ENCODE measurements around the gene RYR2.

The RYR2 gene

DNA sequence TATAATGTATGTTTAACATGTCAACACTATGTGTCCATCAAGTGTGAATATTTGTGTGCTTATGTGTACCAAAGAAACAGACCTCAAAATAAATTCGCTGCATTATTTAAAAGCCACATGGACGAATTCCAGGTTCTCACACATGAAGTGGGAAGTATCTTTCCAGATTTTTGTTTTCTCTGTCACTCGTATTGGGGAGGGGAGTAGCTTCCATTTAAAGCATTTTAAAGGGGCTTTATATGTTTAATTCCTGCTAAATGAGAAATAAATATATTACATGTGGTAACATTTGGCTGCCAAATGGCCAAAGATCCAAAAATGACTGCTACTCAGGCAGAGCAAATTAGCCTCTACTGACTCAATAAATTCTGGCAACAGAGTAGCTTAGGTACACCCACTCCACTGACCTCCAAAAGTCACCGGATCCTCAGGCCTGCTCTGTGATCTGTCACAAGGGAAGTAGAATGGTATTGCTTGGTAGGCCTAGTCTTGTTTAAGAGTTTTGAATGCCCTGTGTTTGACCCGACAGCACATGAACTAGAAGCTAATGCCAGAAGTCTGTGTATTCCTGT lies 670.7 kb downstream of the RYR2 start:
- DNase-seq (ENCODE audit: low read depth, low spot score), result no peak

GRCh38 chr1:237713916-237714315 lies 671.9 kb downstream of the RYR2 start:
- DNase-seq (ENCODE audit: low read depth, low spot score), result no peak

GRCh38 chr1:237717106-237717505 lies 675.1 kb downstream of the RYR2 start:
- DNase-seq (ENCODE audit: low read depth, low spot score), result no peak

DNA sequence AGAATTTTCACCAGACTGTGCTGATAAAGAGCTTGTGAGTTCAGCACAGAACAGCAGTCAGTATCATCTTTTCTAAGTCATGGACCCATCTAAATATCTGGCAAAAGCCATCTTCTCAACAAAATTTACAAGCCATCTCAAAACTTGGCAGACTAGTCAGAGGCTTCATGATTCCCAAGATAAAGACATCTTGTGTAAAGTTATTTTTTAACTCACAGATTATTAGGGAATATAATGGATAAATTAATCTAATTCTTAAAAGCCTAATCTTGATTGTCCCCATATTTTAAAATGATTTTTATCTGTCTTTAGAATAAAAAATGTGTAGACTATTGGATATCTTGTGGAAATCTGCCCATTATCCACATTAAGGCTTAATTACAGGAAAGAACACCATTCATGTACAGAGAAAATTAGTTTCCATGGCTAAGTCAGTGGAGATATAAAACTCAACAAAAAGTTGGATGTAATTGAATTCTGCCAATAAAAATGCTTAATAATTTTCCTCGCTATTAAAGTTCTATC lies 688.9 kb downstream of the RYR2 start:
- no peak for DNase-seq (ENCODE audit: low read depth, low spot score)

DNA sequence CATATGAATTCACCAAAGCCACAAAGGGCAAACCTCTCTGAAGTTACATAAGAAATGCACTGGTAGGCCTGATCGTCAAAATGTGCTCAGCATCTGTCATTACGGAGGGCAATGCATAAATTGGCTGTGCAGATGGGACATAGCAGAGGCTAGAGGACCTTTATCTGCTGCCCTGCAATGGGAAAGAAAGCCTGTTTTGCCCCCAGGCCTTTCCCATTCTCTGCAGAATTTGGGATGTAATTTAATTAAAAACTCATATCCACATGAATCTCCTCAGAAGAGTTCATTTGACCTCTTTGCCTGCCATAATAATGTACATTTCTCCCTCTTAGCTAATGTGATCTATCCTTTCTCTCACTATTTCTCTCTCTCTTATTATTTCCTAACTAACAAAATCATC lies 690.7 kb downstream of the RYR2 start:
- DNase-seq (ENCODE audit: low read depth, low spot score), result no peak

- DNase-seq (ENCODE audit: low read depth, low spot score), result no peak
Measured at GRCh38 chr1:237736372-237737029, 694.5 kb downstream of the RYR2 start.

GRCh38 chr1:237737448-237737847 lies 695.5 kb downstream of the RYR2 start:
- no peak for DNase-seq (ENCODE audit: low read depth, low spot score)

GRCh38 chr1:237737938-237738610 lies 696.1 kb downstream of the RYR2 start:
- DNase-seq (ENCODE audit: low read depth, low spot score), result no peak

DNA sequence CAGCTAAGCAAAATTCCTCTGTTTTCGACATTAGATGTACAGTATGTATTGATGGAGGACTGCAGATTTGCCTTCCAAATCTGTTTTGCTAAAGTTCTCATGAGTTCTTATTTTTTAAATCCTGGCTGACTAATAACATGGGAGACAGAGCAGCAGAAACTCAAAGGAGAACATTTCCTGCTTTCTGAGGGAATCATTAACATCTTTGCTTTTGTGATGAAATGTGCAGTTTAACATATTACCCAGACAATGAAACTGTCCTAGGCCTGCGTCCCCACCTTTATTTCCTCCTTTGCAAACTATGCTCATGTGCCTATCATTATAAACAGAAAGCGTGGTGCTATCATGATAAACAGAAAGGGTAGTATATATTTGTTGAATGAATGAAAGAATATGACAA lies 698.9 kb downstream of the RYR2 start:
- no peak for DNase-seq (ENCODE audit: low read depth, low spot score)

GRCh38 chr1:237745545-237745944 lies 703.6 kb downstream of the RYR2 start:
- DNase-seq (ENCODE audit: low read depth, low spot score), result no peak

DNA sequence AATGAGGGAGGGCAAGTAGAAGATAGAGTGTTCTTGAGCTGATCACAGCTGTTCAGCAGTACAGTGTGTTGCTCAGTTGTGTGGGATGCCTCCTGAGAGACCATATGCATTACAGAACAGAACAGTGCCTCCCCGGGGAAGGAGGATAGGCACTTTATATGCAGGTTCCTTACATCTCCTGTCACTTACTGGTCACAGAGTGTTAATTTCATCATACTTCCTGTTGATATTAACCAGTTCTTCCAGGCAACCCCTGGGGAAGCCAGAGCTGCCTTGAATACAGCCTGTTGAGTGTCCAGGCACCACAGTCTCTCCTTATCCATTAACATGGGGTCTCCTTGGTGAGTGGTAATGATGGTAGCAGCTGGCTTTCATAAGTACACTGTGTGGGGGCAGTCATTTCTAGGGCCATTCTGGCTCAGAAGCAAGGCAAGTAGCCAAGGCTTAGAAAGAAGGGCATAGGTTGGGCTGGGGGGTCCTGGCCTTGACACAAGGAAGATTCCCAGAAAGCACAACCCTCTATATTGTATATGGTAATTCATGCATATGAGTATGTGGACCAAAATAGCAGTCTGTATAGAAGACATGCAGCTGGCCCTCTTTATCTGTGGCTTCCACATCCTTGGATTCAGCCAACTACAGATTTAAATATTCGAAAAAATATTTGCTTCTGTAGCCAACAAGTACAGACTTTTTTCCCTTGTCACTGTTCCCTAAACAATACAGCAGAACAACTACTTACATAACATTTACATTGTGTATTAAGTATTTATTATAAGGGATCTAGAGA lies 706.4 kb downstream of the RYR2 start:
- DNase-seq (ENCODE audit: low read depth, low spot score), result no peak

DNA sequence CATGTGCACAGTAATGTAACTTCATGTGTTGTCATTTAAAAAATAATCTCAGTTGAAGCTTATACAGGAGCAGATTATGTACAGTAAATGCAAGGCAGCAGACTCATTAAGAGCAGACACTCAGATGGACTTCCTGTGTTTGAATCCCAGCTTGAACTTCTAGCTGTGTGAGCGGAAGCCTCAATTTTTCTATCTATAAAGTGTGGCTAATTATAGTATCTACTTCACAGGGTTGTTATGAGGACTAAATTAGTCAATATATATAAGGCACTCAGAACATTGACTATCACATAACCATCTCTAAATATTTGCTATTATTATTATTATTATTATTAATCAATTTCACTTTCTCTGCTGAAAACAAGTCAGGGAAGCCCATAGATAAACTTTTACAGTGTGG lies 707.1 kb downstream of the RYR2 start:
- DNase-seq (ENCODE audit: low read depth, low spot score), result no peak

DNA sequence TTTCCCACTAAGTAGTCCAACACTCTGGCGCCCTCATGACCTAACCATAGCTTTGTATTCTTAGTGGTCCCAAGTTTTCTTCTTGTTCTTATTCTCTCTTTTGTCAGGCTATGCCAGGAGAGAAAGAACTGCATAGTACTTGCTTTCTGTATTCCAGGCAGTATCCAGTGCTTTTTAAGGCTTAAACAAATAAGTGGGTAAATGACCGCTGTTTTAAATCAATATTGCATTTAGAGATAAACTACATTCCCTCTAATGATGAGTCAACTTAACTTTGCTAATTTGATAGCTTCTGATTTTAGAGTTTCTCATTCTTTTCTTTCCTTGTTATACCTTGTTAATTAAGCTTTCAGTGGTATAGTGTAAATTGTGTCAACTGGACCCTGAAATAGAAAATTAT lies 709.1 kb downstream of the RYR2 start:
- DNase-seq (ENCODE audit: low read depth, low spot score), result no peak

DNA sequence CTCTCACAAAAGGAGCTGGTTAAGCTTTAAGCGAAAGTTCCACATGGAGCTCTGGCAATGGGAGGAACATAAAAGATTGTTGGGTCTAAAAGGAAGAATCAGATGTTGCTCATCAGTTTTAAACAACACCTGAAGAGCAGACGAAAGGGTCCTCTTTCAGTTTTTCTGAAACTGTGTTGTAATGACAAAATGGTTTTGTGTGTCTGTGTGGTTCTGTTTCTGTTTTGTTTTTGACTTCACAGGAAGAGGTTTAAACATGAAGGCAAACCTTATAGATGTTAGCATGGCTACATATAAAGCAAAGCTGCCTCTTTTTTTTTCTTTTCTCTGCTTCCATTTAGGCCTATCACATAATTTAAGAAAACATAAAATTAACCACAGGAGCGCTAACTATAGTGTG lies 712.6 kb downstream of the RYR2 start:
- no peak for DNase-seq (ENCODE audit: low read depth, low spot score)

- no peak for DNase-seq (ENCODE audit: low read depth, low spot score)
Measured at GRCh38 chr1:237756304-237756967, 714.5 kb downstream of the RYR2 start.

DNA sequence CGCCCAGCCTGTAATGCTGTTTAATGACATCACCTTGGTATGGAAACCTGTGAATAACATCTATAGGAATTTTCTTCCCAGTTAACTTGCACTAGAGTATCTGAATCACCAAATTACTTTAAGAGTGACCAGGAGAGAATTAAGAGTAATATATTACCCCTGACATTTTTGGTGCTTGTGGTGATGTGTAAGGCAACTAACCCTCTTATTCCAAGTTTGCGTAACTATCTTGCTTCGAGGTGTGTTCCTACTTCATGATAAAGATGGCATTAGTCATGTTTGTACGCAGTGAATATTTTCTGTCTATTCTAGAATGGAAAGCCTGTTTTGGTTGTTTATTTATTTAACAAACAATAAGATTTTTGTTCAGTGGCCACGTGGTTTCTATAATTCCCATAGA lies 717.4 kb downstream of the RYR2 start:
- DNase-seq (ENCODE audit: low read depth, low spot score), result no peak

DNA sequence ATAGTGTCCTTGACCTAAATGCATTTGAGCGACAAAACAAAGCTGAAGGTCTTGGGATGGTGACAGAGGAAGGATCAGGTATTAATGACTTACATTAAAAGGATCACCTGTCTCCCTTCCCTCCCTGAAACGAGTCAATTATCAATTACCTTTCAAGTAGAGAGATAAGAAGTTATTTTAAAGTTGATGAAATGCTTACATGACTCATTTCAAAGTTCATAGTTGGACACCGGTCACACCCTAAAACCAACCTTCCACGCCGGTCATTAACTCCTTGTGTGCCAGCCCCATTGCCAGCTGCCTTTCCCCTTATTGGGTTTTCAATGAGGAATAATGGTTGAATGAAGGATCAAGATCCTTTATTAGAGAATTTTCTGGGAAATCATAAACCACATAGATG lies 719.0 kb downstream of the RYR2 start:
- no peak for DNase-seq (ENCODE audit: low read depth, low spot score)

DNA sequence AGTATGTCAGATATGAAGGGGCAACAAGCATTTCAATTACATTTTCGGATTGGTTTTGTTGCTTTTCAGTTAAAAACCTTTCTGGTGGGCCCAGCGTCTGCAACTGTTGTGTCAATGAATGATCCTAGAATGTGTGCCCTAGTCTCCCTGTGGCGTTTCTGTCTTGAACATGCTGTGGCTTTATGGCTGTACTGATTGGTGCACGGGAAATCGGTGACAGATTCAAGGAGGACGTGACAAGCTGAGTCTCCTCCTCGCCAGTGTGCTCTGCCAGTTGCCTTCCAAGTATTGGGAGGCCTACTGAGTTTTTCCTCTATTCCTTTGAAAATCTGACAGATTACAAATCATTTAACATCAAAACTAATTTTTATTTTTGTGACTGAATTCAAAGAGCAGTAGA lies 721.2 kb downstream of the RYR2 start:
- DNase-seq (ENCODE audit: low read depth, low spot score), result no peak

- no peak for DNase-seq (ENCODE audit: low read depth, low spot score)
Measured at GRCh38 chr1:237763751-237764150, 721.8 kb downstream of the RYR2 start.

DNA sequence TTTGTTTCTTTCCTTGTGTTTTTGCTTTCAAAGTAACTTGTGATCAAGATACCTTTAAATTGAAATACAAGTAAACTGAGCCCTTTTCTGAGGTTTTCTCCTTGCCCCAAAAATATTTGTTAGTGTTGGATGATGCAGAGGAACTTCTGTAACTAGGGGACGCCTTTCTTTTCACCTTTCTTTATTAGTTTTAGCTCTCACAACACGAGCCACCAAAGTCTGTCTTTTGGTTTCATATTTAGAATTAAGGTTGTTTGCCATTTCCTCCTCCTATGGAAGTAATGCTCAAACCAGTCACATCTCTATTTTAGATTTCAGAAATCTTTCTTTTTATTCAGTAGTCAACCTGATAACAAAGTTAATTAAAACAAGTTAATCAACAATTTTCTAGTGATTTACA lies 727.9 kb downstream of the RYR2 start:
- no peak for DNase-seq (ENCODE audit: low read depth, low spot score)

DNA sequence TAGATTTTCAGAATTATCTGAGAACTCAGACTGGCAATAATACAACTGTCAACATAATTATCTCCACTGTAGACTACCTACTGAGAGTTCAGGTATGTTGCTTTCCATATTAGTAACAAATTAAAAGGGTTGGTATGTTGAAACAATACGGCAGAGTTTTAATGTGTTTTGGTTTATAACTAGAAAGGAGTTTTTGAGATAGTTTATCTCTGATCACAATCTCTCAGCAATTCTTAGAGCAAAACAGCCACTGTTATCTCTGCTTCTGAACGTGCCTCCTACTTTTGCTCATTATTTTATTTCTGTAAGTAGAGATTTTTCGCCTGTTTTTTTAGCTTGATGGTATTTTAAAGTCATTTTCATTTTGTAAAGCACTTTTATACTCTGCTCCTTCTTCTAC lies 730.0 kb downstream of the RYR2 start:
- no peak for DNase-seq (ENCODE audit: low read depth, low spot score)

DNA sequence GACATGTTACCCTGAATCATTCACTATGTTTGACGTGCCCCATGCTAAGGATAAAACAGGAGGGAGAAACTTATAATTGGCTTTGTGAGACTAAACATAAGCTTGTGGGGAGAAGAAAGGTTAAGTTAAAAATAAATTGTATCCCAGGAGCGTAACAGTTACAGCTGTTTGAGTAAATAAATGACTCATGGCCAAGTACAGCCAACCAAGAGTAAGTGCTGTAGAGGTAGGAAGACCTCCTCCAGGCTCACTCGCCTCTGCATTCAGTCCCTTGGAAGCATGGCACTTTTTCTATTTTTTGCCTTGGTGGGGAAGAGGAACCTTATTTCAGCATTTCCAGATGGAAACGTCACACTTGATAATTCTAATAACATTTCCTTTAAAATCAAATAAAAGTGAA lies 732.3 kb downstream of the RYR2 start:
- DNase-seq (ENCODE audit: low read depth, low spot score), result no peak
